HG02610 (cell line): ENCODE data around the gene GRIA1.

Experiments used
- ATAC-seq: cut with Tn5 transposase; IDR thresholded peaks from one replicate; pipeline ENCODE4 v1.9.1; 2021; ENCODE audit warnings: mild to moderate bottlenecking, moderate library complexity; ENCODE audit not compliant: unreplicated experiment

Gene GRIA1

DNA sequence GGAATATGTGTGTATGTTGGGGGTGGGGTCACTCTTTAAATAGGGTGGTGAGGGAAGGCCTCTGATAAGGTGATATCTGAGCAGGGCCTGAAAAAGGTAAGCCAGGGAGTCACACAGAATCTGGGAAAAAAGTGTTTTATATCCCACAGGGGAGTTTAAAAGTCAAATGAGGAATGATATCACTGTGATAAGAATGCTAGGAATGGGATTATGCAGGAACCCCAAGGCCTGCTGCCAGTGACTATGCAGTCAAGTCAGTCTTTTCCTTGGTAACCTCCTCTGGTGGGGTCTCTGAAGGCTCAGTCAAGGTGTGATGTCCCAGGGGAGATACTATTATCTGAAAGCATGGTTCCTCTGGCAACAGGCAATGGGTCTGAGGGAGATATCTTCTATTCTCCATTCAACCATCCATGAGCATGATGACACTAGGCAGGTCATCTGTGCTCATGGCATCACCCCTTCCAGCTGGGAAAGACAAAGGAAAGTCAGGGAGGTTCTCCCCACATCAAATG, 53.5 kb downstream of the GRIA1 start:
- ATAC-seq, result no peak

DNA sequence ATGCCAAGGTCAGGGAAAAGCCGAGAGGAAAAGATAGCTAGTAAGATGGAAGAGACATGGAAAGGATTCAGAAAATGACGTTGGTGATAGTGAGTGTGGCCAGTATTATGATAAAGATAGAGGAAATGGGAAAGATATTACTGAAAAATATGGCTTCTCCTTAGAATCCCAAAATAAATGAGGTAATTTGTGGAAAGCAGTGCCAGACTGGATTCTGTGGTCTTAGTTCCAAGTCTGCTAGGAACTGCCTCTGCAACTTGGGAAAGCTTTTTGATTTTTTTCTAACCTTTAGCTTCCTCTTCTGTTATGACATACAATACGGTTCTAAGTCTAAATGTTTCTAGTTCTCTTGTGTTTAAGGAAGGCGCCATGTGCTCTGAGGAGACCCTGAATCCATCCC, 54.2 kb downstream of the GRIA1 start:
- ATAC-seq, result no peak

DNA sequence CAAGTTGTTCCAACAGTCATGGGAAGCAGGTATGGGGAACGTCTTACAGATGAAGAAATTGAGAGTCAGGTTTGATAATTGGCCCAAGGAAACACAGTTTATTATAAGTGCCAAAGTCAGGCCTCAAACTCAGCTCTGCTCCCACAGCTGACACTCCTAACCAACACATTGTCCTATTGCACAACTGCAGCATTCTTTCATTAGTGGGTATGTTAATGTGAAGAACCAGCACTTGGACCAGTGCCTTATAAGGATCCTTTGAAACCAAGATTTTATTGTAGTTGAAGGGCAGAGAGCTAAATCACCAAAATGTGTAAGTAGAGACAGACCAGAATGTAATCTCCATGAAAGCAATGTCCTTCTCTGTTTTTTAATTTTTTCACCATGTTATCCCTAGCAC, 56.1 kb downstream of the GRIA1 start:
- no peak for ATAC-seq

DNA sequence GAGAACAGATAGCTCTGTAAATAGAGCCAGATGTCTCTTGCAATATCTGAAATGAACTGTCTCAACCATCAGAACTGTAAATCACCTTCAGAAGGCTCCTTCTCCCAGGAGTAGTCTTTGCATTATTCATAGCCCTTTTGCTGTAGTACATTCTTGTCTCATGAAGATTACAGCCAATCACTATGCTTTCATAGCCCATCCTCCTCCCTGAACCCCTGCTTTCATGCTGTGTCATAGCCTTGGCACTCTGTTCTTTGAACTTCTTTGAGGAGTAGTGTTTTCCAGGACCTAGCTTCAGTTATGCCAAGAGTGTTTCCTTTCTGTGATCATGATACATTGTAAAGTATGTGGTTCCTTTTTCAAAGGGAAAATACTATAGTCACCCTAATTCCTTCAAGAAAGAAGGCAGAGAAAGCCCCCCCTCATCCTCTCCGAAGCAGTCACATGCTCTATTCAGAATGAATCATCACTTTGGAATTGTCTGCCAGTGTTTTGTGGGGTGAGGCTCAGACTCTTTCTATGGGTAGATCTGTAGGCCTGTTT, 61.1 kb downstream of the GRIA1 start:
- ATAC-seq, result no peak

DNA sequence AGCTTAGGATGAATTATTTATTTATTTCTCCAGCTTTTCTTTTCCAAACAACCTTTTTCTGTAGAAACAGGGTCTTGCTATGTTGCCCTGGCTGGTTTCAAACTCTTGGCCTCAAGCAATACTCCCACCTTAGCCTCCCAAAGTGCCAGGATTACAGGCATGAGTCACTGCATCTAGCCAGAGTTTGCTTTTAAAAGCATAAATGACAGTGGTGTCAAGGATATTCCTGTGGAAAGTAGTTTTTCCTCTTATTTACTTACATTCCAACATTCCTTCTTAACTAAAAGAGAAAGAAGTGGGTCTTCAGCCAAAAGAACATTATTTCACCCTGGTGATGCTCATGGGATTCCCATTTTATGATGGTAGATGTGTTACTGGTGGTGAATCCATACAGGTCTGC, 62.4 kb downstream of the GRIA1 start:
- no peak for ATAC-seq

DNA sequence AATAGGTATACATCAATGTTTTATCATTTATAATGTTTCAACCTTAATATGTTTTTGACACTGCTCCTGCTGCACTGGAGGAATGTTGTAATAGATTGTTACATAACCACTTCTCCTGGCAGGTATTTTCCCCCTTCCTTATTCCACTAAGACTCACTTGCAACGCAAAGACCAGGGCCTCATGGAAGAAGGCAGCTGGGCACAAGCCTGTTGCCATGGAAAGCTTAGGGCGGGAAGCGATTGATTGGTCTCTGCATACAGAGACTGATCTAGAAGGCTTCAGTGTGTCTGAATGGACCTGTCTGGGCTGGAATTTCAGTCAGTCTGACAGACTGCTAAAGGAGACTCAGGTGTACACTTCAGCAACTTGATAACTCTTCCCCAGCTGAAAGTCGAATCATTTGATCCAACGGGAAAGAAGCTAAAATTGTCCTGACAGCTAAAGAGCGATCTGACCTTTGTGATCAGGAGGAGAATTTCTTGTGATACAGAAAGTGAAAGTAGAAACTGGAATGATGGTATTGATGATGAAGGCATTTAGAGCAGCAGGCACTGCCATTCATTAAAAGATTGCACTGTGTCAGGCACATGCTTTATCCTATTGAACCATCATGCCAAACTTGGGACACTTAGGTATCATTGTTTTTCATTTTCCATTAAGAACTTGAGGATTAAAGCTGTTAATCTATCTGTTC, 65.1 kb downstream of the GRIA1 start:
- no peak for ATAC-seq

DNA sequence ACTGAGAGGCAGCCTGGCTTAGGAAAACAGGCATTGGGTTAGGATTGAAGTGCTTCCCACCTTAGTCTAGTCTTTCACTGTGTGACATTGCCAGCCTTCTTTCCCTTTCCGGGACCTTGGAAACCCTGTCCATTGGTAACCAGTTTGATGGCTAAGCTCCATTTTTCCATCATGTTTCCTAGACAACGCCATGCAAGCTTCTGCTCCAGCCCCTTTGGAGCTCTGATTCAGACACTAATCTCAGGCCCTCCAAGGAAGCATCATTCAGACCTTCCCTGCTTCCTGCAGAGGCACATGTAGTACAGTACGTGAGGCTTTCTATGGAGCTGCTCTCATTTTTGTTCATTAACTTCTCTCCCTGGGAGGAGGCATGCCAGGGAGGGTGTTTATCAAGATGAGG, 68.5 kb downstream of the GRIA1 start:
- ATAC-seq, result no peak

DNA sequence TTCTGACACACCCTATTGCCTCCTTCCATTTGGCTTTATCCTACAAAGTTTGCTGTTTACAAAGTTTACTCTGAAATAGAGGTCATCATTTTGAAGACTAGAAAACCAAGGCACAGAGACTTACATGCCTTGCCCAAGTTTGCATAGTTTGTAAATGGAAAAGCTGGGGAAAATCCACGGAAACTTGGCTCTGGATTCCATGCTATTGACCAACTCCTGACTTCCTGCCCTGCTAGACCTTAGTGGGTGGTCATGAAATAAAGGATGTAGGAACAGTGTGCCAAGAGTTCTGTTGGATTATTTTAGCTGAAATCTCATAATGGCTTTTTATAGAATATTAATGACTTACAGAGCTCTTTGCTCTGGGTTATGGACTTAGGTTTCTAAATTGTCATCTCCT, 69.5 kb downstream of the GRIA1 start:
- no peak for ATAC-seq

DNA sequence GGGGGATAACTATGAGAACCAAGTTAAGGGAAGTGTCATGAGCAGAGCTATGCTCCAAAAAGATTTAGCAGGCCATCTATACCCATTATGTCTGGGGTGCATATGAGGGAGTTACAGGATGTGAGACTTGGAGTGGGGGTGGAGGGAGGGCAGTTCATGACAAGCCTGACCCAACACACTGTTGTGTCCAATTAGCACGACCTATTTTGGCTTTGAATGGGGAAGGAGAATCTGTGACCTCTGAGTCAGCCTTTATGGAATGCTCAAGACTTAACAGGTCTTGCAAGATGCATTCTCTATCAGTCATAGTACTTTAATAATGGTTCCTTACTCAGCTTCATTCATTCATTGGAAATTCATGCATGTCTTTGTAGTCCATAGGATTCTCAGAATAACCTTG, 71.7 kb downstream of the GRIA1 start:
- no peak for ATAC-seq

DNA sequence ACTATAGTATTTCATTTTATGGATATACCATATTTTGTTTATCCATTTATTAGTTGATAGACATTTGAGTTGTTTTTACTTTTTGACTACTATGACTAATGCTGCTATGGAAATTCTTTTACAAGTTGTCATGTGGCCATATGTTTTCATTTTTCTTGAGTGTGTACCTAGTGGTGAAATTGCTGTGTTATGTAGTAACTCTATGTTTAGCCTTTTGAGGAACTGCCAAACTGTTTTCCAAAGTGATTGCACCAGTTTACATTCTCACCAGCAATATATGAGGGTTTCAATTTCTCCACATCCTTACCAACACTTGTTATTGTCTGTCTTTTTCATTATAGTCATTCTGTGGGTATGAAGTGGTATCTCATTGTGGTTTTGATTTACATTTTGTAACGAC, 75.4 kb downstream of the GRIA1 start:
- no peak for ATAC-seq

DNA sequence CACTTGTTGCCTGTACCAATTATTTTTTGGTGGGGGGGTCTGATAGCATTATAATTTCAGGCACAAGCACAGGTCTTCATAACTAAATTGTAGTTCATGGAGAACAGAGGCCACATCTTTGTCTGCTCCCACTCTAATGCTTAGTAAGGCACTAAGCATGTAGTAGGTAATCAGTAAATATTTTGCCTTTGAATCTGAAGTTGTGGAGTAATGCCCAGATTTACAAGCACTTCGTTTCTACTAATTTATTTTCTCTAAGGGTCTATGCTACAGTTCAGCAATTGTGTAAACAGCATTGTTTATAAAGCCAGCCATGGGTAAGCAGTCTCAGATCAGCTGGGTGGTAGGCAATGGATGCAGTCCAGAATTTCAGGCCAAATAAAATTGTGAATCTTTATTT, 78.6 kb downstream of the GRIA1 start:
- ATAC-seq, result no peak

DNA sequence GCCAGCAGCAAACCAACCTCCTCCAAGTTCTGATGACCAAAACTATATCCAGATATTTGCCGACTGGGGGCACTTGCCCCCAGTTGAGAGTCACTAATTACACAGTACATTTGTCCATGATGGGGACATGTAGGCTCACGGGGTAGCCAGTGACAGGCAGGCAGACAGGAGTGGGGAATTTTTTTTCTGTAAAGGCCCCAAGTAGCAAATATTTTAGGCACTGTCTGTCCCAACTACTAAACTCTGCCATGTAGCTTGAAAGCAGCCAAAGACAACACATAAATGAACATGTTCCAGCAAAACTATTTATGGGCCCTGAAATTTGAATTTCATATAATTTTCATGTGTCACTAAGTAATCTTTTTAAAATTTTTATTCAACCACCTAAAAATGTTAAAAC, 80.7 kb downstream of the GRIA1 start:
- ATAC-seq, result no peak

DNA sequence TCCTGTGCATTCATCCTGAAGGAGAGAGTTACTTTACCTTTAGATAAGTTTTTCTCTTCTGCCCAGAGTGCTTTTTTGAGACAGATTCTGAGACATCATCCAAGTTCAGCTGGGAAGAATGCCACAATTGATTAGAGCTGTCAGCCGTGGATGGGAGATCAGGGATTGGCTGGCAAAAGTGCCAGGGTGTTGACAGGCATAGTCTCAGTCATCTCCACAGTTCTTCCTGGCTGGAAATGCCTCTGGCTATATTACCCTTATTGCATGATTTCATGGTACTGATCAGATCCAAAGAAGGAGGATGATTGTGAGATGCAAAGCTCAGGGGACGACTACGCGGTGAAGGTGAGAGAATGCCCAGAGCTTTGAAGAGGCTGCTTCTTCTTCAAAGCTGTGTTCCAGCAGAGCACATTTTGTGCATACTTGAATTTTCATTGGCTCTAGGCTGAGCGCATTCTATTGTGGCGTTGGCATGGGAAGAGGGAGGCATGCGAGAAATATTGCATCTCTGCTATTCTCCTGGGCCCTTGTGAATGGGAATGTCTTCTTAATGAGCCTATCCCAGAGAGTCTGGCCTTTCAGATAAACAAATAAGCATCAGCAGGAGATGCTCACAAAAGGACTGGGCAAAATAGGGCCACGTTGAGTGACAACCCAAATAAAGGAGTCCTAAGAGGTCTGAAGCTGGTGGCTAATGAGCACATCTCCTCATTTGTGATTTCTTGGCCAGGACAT, 82.1 kb downstream of the GRIA1 start:
- no peak for ATAC-seq

DNA sequence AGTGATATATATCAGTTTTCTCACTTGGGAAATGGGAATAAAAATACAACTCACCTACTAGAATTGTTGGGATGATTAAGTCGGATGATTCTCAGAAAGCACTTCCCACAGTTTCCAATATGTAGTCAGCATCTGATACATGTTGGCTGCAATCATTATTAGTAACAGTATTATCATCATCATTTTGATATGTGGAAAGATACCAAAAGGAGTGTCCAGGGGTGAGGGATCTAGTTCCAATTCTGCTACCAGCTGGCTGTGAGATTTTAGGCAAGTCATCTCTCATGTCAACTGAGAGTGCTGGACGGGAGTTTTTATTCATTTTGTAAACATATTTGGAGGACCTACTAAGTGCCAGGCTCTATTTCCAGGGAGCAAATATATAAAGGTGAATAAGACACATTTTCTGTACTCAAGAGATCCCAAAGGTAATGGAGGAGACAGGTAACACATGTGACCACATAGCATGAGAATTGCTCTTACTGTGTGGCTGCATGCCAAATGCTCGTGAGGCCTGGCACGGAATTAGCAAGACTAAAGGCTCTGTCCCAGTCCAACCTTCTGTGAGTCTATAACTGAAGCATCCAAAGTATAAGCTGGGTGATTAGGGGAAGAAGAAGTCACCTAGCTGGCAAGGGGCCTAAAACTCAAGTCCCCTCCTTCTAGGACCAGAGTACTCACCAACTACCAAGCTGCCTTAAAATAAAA, 83.0 kb downstream of the GRIA1 start:
- no peak for ATAC-seq

DNA sequence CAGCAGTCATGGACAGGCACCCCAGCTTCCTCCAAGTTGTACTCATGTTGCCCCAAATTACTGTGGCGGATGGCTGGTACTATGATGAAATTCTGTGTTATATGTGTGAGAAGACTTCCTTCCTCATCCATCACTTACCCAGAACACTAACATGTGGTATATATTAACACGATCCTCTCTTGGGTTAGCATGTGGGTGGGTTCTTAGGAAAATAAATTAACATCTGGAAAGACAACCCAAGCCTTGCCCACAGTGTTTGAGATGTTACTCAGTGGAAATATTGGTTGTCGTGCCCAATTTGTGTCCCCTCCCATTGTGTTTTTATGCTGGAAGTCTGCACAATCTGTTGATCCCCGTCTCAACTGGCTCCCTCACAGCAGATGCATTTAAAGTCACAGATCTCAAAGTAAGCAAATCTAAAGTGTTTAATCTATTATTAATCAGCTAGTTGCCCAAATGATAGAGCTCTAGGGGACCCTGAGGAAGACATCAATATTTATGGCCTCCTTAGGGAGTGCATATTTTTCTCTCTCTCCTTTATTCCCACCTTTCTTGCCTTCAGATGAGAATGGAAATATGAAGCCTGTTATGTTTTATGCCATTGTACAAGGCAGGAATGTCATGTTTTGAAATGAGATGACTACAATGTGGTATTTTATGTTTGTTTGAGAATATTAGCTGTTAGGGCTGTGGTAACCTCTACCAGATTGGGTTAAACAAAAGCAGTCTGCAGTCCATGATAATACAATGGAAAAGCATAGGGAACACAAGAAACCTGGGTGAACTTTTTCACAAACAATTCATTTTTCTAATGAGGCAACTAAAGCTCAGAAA, 93.9 kb downstream of the GRIA1 start:
- ATAC-seq, result no peak

DNA sequence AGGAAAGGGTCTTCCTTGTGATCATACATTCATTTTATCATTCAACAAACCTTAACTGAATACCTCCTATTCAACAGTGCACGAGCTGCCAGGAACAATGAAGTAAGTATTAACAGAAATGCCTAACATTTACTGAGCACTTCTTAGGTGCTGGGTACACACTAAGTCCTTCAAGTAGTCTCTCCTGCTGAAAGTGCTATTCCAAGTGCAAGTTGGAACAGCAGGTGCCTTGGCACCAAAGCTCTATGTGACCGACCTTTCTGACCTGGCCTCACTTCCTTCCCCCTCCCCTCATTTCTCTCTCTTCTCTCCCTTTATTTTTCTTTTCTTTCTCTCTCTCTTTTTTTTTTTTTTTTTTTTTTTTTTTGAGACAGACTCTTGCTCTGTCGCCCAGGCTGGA, 94.5 kb downstream of the GRIA1 start:
- ATAC-seq, result no peak

DNA sequence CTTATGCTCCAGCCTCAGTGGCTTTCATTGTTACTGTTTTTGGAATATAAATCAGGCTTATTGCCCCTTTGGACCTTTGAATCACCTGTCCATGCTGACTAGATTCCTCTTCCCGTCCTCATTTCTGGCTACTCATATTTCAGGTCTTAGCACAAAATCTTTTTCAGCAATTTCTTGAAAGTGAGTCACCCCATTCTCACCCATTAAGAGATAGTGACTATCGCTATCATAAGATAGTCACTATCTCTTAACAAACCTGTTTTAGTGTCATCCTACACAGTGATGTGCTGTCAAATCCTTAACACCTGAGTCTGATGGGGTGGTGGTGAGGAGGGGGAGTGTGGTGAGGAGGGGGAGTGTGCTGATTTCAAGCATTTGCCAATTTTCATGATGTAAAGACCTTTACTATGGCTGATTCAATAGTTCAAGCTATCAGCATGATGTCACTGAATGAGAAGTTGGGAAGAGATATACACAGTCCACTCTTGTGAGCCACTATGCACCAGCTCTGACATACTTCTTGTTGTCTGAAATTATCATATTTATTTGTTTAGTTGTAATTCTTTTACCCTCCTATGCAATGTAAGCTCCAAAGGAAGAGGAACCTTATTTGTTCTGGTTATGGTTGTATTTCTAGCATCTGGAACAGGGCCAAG, 95.3 kb downstream of the GRIA1 start:
- no peak for ATAC-seq

DNA sequence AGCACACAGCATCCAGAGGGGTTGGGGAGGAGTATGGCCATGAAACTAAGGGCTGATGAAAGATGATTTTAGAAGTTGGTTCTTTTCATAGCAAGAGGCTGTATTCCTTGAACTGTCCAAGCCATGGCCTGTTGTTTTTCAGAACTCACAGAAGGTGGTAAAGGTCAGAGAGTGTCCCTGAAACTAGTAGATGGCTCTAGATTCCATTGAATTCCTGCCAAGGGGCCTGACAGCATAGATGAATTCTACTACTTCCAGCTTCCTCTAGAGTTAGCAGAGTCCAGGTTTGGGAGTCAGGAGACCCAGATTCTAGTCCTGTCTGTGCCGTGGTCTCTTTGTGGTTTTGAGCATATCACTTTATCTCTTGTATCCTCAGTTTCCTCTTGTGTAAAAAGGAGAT, 101.6 kb downstream of the GRIA1 start:
- no peak for ATAC-seq

DNA sequence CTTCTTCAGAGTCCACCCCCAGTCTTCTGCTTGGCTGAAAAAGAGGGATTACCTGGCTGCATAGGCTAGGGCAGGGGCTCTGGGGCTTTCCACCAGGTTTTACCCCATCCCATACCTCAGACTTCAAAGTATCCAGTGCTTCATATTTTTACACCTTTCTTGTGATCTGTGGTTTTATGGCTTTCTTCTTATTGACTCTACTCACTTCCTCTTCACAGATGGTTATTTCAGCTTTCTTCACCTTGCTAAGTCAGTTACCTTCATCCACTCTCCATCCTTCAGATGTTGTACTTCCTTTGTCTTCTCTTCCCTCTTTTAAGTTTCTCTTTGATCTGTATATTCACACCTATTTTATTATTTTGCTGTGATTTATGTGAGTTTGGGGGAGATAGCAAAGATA, 104.3 kb downstream of the GRIA1 start:
- ATAC-seq, result peak; percentile 43

DNA sequence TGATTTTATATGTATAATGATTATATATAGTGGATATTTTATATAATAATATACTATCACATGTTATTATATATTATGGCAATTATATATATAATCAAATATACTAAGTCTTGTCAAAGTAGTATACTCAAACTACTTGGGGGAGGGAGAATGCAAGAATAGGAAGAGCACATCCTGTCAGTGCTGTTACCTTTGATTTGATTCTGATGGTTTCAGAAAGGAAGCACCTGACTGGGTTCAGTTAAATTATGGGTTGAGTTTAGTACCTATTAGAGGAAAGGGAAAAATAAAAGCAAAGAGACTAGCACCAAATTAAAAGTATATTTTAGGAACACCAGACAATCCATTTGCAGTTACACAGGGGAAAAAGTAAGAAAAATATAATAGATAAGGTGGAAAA, 107.6 kb downstream of the GRIA1 start:
- ATAC-seq, result no peak
